H1 (cell line): Measurements from ENCODE around the gene LRRC55.

Experiments used
- PHF8 ChIP-seq: fragments of 200-600 bp; sonication (generic); conservative IDR thresholded peaks from 2 replicates; pipeline ENCODE4 v1.7.1; 2012; ENCODE audit warnings: low read depth, mild to moderate bottlenecking, inconsistent platforms, low read length, moderate library complexity
- TF ChIP-seq, protein P1 (sequence below), 3 experiments: IDR thresholded peaks; 1 replicate in 2 of 3; 2 replicates in 1 of 3; pipeline versions ENCODE4 v1.5.1 to v1.6.1; 2011; ENCODE audit warnings: low read length in 3 of 3, mild to moderate bottlenecking in 3 of 3, inconsistent platforms in 2 of 3, low read depth in 1 of 3, moderate library complexity in 1 of 3; ENCODE audit not compliant: insufficient read depth in 1 of 3; ENCODE audit errors: control extremely low read depth in 1 of 3

- TF ChIP-seq PHF8, result no peak
- TF ChIP-seq, protein P1, sequence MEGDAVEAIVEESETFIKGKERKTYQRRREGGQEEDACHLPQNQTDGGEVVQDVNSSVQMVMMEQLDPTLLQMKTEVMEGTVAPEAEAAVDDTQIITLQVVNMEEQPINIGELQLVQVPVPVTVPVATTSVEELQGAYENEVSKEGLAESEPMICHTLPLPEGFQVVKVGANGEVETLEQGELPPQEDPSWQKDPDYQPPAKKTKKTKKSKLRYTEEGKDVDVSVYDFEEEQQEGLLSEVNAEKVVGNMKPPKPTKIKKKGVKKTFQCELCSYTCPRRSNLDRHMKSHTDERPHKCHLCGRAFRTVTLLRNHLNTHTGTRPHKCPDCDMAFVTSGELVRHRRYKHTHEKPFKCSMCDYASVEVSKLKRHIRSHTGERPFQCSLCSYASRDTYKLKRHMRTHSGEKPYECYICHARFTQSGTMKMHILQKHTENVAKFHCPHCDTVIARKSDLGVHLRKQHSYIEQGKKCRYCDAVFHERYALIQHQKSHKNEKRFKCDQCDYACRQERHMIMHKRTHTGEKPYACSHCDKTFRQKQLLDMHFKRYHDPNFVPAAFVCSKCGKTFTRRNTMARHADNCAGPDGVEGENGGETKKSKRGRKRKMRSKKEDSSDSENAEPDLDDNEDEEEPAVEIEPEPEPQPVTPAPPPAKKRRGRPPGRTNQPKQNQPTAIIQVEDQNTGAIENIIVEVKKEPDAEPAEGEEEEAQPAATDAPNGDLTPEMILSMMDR (IDR thresholded peaks at IDR 0.05; ENCODE audit: control extremely low read depth in 1 of 3, insufficient read depth in 1 of 3, low read depth in 1 of 3, low read length in 3 of 3), result no peak
These were observed 25.4 kb downstream of the LRRC55 start for GRCh38 chr11:57207168-57207567.
